ENCODE results near the gene GMDS. TPM values are rescaled to one million over a fixed set of nuclear protein-coding genes. Genes with fewer than 3 reads are reported as not detected.

Gene GMDS
- total and polyA plus RNA-seq, 9 donors, result 6.6 to 20.6 (median 11.0) TPM

GRCh38 chr6:2197177-2197671 lies 48.2 kb downstream of the GMDS start:
- Histone ChIP-seq H3K4me1 (ENCODE audit: insufficient read depth) (no peaks in the 10 kb centered on the region), H3K9me3 (no peaks in the 10 kb centered on the region), H3K27ac (no peak overlapping the region), H3K27me3 (no peaks in the 10 kb centered on the region), H3K4me3 (no peak overlapping the region), H3K36me3 (no peaks in the 10 kb centered on the region)
- peak in 1 of 5 donors; percentile 23 for DNase-seq
- intact Hi-C loops (cut with DNase I), result loop anchor here in 2 of 4 donors (5.0 kb wide), 2 partner anchors 595 to 600 kb away; no protein-coding TSS in a partner anchor
- 49 to 54% (median 52%) methylated on average over 7 of the region's 7 CpGs for WGBS, 3 donors
- TF ChIP-seq CTCF (IDR thresholded peaks at IDR 0.05) (no peak), EP300 (IDR thresholded peaks at IDR 0.05) (no peak)

- no peak for TF ChIP-seq EP300 (IDR thresholded peaks at IDR 0.05)
- TF ChIP-seq CTCF (IDR thresholded peaks at IDR 0.05), result peak in 2 of 3 donors; percentile 60 to 65
- TF ChIP-seq POLR2A (IDR thresholded peaks at IDR 0.05), result no peak
- no peaks in the 10 kb centered on the region for H3K36me3 ChIP-seq
- intact Hi-C loops (cut with DNase I), result loop anchor here in 2 of 4 donors (5.0 kb wide), 2 partner anchors 594 to 599 kb away; no protein-coding TSS in a partner anchor
- DNase-seq, result peak in 1 of 5 donors; percentile 36
- WGBS, 3 donors, result 2 to 7% (median 5%) methylated on average over 1 of the region's 1 CpG
- no peak overlapping the region for H3K27ac ChIP-seq
- H3K9me3 ChIP-seq, result no peaks in the 10 kb centered on the region
- H3K4me1 ChIP-seq (ENCODE audit: insufficient read depth), result no peaks in the 10 kb centered on the region
- no peaks in the 10 kb centered on the region for H3K27me3 ChIP-seq
- H3K4me3 ChIP-seq, result no peak overlapping the region
Observed at GRCh38 chr6:2196079-2196679, 49.2 kb downstream of the GMDS start.

GRCh38 chr6:2194643-2195042 lies 50.8 kb downstream of the GMDS start:
- Histone ChIP-seq H3K4me1 (ENCODE audit: insufficient read depth) (no peaks in the 10 kb centered on the region), H3K27me3 (no peaks in the 10 kb centered on the region), H3K27ac (no peak overlapping the region), H3K9me3 (no peaks in the 10 kb centered on the region), H3K4me3 (no peak overlapping the region), H3K36me3 (no peaks in the 10 kb centered on the region)
- intact Hi-C loops (cut with DNase I), result loop anchor here in 3 of 4 donors (5.0 kb wide), 2 partner anchors 592 to 597 kb away; no protein-coding TSS in a partner anchor
- 90 to 91% (median 90%) methylated on average over 4 of the region's 4 CpGs for WGBS, 3 donors
- no peak for DNase-seq
- TF ChIP-seq CTCF (IDR thresholded peaks at IDR 0.05), result no peak
- TF ChIP-seq EP300 (IDR thresholded peaks at IDR 0.05), result no peak
- TF ChIP-seq POLR2A (IDR thresholded peaks at IDR 0.05), result no peak

GRCh38 chr6:2193931-2194330 lies 51.5 kb downstream of the GMDS start:
- intact Hi-C loops (cut with DNase I), result loop anchor here in 1 of 4 donors (5.0 kb wide), 1 partner anchor 592 kb away; no protein-coding TSS in a partner anchor
- Histone ChIP-seq H3K4me3 (no peak overlapping the region), H3K27me3 (no peaks in the 10 kb centered on the region), H3K36me3 (no peaks in the 10 kb centered on the region), H3K27ac (no peak overlapping the region), H3K4me1 (ENCODE audit: insufficient read depth) (no peaks in the 10 kb centered on the region), H3K9me3 (no peaks in the 10 kb centered on the region)
- no peak for DNase-seq
- 94 to 99% (median 96%) methylated on average over 5 of the region's 5 CpGs for WGBS, 3 donors
- no peak for TF ChIP-seq EP300 (IDR thresholded peaks at IDR 0.05)
- no peak for TF ChIP-seq POLR2A (IDR thresholded peaks at IDR 0.05)

GRCh38 chr6:2192976-2193375 lies 52.4 kb downstream of the GMDS start:
- no peaks in the 10 kb centered on the region for H3K27me3 ChIP-seq
- WGBS, 3 donors, result 94 to 95% (median 94%) methylated on average over 5 of the region's 5 CpGs
- no peak overlapping the region for H3K4me3 ChIP-seq
- H3K4me1 ChIP-seq (ENCODE audit: insufficient read depth), result no peaks in the 10 kb centered on the region
- H3K9me3 ChIP-seq, result no peaks in the 10 kb centered on the region
- intact Hi-C loops (cut with DNase I), result loop anchor here in 1 of 4 donors (5.0 kb wide), 1 partner anchor 591 kb away; no protein-coding TSS in a partner anchor
- no peaks in the 10 kb centered on the region for H3K36me3 ChIP-seq
- DNase-seq, result no peak
- TF ChIP-seq POLR2A (IDR thresholded peaks at IDR 0.05) (no peak), EP300 (IDR thresholded peaks at IDR 0.05) (no peak), CTCF (IDR thresholded peaks at IDR 0.05) (no peak)
- no peak overlapping the region for H3K27ac ChIP-seq

Measured in ovary (tissue), 9 donors.